Endodermal cell (in vitro differentiated cells): Measurements from ENCODE around the gene ST6GALNAC2. TPM values are rescaled to one million over a fixed set of nuclear protein-coding genes. Genes with fewer than 3 reads are reported as not detected.

Source experiments
- DNase-seq: peaks from one replicate; pipeline ENCODE4 v3.0.0-alpha.2; 2017
- H3K27ac ChIP-seq: 2 replicates; pipeline ENCODE4 v1.5.1; 2013; ENCODE audit warnings: mild to moderate bottlenecking, low read depth, low read length, moderate library complexity
- H3K27me3 ChIP-seq: 2 replicates; pipeline ENCODE4 v1.6.1; 2013; ENCODE audit warnings: mild to moderate bottlenecking, low read length, moderate library complexity; ENCODE audit not compliant: insufficient read depth, control insufficient read depth, poor library complexity, severe bottlenecking
- H3K36me3 ChIP-seq: 2 replicates; pipeline ENCODE4 v1.7.0; 2013; ENCODE audit warnings: mild to moderate bottlenecking, low read length, moderate library complexity; ENCODE audit not compliant: control insufficient read depth, insufficient read depth
- H3K4me1 ChIP-seq: one replicate; pipeline ENCODE4 v1.7.0; 2013; ENCODE audit warnings: low read length; ENCODE audit not compliant: control insufficient read depth, insufficient read depth
- H3K4me3 ChIP-seq: 2 replicates; pipeline ENCODE4 v1.5.1; 2013; ENCODE audit warnings: mild to moderate bottlenecking, low read length, moderate library complexity
- H3K9ac ChIP-seq: 2 replicates; pipeline ENCODE4 v1.6.1; 2013; ENCODE audit warnings: mild to moderate bottlenecking, low read length, moderate library complexity; ENCODE audit not compliant: poor library complexity, severe bottlenecking; ENCODE audit errors: extremely low read depth
- H3K9me3 ChIP-seq: 2 replicates; pipeline ENCODE4 v1.6.1; 2013; ENCODE audit warnings: mild to moderate bottlenecking, low read length, moderate library complexity; ENCODE audit not compliant: control insufficient read depth
- H3K27ac Mint-ChIP-seq: 2 replicates; pipeline ENCODE4 v1.8.0; 2020; ENCODE audit warnings: mixed read lengths
- H3K27me3 Mint-ChIP-seq: 2 replicates; pipeline ENCODE4 v1.8.0; 2021; ENCODE audit warnings: mild to moderate bottlenecking, mixed read lengths; ENCODE audit not compliant: insufficient read depth
- H3K36me3 Mint-ChIP-seq: 2 replicates; pipeline ENCODE4 v1.8.0; 2020; ENCODE audit warnings: low read depth, mixed read lengths
- H3K4me1 Mint-ChIP-seq: 2 replicates; pipeline ENCODE4 v1.8.0; 2020; ENCODE audit warnings: mixed read lengths
- H3K4me3 Mint-ChIP-seq: 2 replicates; pipeline ENCODE4 v1.8.0; 2020; ENCODE audit warnings: mild to moderate bottlenecking, moderate library complexity, mixed read lengths
- H3K9me3 Mint-ChIP-seq: 2 replicates; pipeline ENCODE4 v1.8.0; 2020; ENCODE audit warnings: mild to moderate bottlenecking, mixed read lengths
- CTCF ChIP-seq: fragments of 200-600 bp; sonication (generic); conservative IDR thresholded peaks from 2 replicates; pipeline ENCODE4 v1.5.0; 2021; ENCODE audit warnings: antibody characterized with exemption, mild to moderate bottlenecking
- WGBS, 2 experiments: methylation state at CpG; one replicate each; pipeline versions ENCODE4 v1.1.5 to v1.1.7; 2013; ENCODE audit warnings: missing lambda C conversion rate in 2 of 2, mixed read lengths in 1 of 2; ENCODE audit not compliant: insufficient coverage in 1 of 2, insufficient read length in 1 of 2; 5-methylcytosine and 5-hydroxymethylcytosine counted together
- total RNA-seq, 2 donors: library from RNA; stranded (reverse); fragmentation: NEBNext Ultra II Directional in 1 of 2; extraction: Animal tissue kit (Norgen Biotek cat#: 25700) in 1 of 2; gene quantifications; 2 replicates in 1 of 2; 3 replicates in 1 of 2; pipeline ENCODE4 v1.2.1, GENCODE V29; 2021

The ST6GALNAC2 gene
- total RNA-seq, 2 donors from 2014 or later: 15.1 to 26.9 TPM

- H3K9me3 Mint-ChIP-seq: no peaks in the 10 kb centered on the region
- H3K4me1 Mint-ChIP-seq: peaks cover 6% of the 10 kb centered on the region
- H3K36me3 Mint-ChIP-seq: no peaks in the 10 kb centered on the region
- H3K36me3 ChIP-seq: no peaks in the 10 kb centered on the region
- TF ChIP-seq CTCF: no peak
- H3K9ac ChIP-seq: no peak overlapping the region
- no peaks in the 10 kb centered on the region for H3K4me1 ChIP-seq
- H3K4me3 Mint-ChIP-seq: no peak overlapping the region
- no peak for DNase-seq
- peaks cover 21% of the 10 kb centered on the region for H3K27me3 Mint-ChIP-seq
- no peak overlapping the region for H3K4me3 ChIP-seq
- no peak overlapping the region for H3K27ac Mint-ChIP-seq
- peaks cover 17% of the 10 kb centered on the region for H3K27me3 ChIP-seq
- H3K27ac ChIP-seq: no peak overlapping the region
- 90 to 93% methylated on average over 3 to 8 of the region's 8 CpGs for WGBS, 2 experiments
- no peaks in the 10 kb centered on the region for H3K9me3 ChIP-seq
Measured at GRCh38 chr17:76532072-76532651, 53.5 kb downstream of the ST6GALNAC2 start.

DNA sequence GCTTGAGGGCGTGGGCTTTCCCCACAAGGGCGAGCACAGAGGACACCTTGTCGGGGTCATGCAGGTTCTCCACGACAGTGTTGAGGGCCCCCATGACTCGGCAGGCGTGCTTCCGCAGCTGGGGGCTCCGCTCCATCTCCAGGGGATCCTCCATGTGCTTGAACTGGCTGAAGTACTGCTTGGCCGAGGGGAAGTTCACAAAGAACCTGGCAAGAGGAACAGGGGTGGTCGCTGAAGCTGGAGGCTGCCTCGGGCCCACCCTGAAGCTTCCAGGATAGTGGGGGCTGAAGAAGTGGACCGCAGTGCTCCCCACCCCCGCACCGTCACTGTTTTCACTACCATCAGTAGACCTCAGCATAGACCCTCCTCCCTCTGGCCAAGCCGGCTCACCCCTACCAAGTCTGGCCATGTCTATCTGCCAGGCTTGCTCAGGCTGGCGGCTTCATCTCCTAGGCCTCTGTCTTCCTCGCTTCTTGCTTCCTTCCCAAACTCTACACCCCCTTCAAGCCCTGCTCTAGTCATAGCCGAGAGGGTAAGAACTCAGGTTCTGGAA, 54.1 kb downstream of the ST6GALNAC2 start:
- no peaks in the 10 kb centered on the region for H3K9me3 ChIP-seq
- H3K27ac ChIP-seq: no peak overlapping the region
- no peaks in the 10 kb centered on the region for H3K36me3 ChIP-seq
- DNase-seq: no peak
- H3K9ac ChIP-seq: no peak overlapping the region
- TF ChIP-seq CTCF: no peak
- 92 to 97% methylated on average over 16 to 18 of the region's 18 CpGs for WGBS, 2 experiments
- H3K36me3 Mint-ChIP-seq: no peaks in the 10 kb centered on the region
- H3K4me3 Mint-ChIP-seq: no peak overlapping the region
- no peak overlapping the region for H3K4me3 ChIP-seq
- H3K27me3 Mint-ChIP-seq: peaks cover 16% of the 10 kb centered on the region
- H3K4me1 ChIP-seq: no peaks in the 10 kb centered on the region
- peaks cover 11% of the 10 kb centered on the region for H3K27me3 ChIP-seq
- no peaks in the 10 kb centered on the region for H3K9me3 Mint-ChIP-seq
- no peak overlapping the region for H3K27ac Mint-ChIP-seq
- peaks cover 6% of the 10 kb centered on the region for H3K4me1 Mint-ChIP-seq

GRCh38 chr17:76530811-76531485, 54.7 kb downstream of the ST6GALNAC2 start:
- H3K9ac ChIP-seq: no peak overlapping the region
- H3K9me3 ChIP-seq: no peaks in the 10 kb centered on the region
- peaks cover 10% of the 10 kb centered on the region for H3K27me3 Mint-ChIP-seq
- no peak overlapping the region for H3K27ac ChIP-seq
- H3K36me3 ChIP-seq: no peaks in the 10 kb centered on the region
- peaks cover 6% of the 10 kb centered on the region for H3K4me1 Mint-ChIP-seq
- no peak for TF ChIP-seq CTCF
- H3K9me3 Mint-ChIP-seq: no peaks in the 10 kb centered on the region
- H3K36me3 Mint-ChIP-seq: no peaks in the 10 kb centered on the region
- H3K27ac Mint-ChIP-seq: no peak overlapping the region
- DNase-seq: no peak
- no peak overlapping the region for H3K4me3 ChIP-seq
- H3K27me3 ChIP-seq: peaks cover 5% of the 10 kb centered on the region
- 93 to 94% methylated on average over 19 to 32 of the region's 32 CpGs for WGBS, 2 experiments
- no peak overlapping the region for H3K4me3 Mint-ChIP-seq
- H3K4me1 ChIP-seq: no peaks in the 10 kb centered on the region
